Measurements from ENCODE around the gene FBXO30.

DNA sequence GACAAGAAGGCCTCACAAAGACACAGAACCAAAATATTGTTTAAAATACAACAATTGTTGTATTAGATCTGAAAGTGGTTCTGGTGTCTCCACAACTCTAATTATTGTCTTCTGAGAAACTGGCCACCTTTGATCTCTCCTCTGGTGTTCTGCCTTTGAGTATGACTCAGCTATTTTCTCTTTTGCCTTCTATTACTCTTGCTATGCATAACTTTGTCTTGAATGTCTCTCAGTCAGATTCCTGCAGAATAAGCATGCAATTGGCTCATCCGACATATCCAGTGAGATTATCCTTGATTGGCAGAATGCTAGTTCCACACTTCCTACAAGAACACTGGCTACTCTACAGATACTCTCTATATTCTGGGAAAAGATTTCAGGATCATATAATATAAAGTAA, 65.0 kb downstream of the FBXO30 start:
- no peak for TF ChIP-seq TAF1 (IDR thresholded peaks at IDR 0.05; ENCODE audit: borderline replicate concordance, low read depth, low read length)
- no peak for TF ChIP-seq POLR2A (IDR thresholded peaks at IDR 0.05; ENCODE audit: low read depth, low read length)
